22Rv1 (cell line): ENCODE data around the gene CIROP.

Source experiments
- ZFX ChIP-seq: fragments of 450-650 bp; IDR thresholded peaks from 2 replicates; pipeline ENCODE4 v1.6.1; 2017; ENCODE audit warnings: antibody characterized with exemption, borderline replicate concordance
- TF ChIP-seq, protein P1 (sequence below): fragments of 450-650 bp; IDR thresholded peaks from 2 replicates; pipeline ENCODE4 v1.5.1; 2017; ENCODE audit warnings: mild to moderate bottlenecking

DNA sequence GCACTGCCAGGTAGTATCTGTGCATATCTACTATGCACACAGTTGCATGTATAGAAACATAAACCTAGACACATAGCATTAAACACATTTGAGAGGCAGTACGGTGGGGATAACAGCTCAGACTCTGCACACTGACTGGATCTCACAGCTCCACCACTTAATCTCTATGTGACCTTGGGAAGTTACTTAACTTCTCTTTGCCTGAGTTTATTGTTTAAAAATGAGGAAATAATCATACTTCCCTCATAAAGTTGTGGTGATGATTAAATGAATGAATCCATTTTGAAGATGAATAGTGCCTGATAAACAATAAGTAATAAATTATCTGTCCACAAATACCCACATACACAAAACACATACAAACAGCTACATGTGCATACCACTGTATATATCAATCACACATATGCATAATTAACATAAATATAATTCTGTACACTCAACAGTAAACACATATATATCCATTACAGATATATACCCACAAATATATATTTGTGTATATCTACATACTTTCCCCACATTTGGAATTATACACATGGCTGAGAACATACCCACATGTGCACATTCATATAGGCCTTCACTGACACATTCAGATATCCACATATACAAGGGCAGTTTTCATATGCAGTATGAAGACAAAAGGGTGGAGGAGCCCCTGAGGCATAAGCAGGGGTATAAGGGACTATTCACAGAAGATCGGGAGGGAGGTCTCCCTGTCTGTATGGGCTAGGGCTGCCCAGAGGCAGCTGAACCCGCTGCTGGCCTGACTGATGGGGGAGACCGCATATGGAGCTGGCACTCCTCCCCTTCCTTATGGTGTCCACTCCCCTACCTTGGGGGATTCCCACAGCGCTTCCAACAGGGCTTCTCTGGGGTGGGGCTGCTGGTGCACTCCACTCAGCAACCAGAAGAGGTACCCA is 53.4 kb downstream of the CIROP start:
- TF ChIP-seq, protein P1, sequence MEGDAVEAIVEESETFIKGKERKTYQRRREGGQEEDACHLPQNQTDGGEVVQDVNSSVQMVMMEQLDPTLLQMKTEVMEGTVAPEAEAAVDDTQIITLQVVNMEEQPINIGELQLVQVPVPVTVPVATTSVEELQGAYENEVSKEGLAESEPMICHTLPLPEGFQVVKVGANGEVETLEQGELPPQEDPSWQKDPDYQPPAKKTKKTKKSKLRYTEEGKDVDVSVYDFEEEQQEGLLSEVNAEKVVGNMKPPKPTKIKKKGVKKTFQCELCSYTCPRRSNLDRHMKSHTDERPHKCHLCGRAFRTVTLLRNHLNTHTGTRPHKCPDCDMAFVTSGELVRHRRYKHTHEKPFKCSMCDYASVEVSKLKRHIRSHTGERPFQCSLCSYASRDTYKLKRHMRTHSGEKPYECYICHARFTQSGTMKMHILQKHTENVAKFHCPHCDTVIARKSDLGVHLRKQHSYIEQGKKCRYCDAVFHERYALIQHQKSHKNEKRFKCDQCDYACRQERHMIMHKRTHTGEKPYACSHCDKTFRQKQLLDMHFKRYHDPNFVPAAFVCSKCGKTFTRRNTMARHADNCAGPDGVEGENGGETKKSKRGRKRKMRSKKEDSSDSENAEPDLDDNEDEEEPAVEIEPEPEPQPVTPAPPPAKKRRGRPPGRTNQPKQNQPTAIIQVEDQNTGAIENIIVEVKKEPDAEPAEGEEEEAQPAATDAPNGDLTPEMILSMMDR = no peak
- no peak for TF ChIP-seq ZFX
